ENCODE data around the gene UGT1A4.

The UGT1A4 gene

DNA sequence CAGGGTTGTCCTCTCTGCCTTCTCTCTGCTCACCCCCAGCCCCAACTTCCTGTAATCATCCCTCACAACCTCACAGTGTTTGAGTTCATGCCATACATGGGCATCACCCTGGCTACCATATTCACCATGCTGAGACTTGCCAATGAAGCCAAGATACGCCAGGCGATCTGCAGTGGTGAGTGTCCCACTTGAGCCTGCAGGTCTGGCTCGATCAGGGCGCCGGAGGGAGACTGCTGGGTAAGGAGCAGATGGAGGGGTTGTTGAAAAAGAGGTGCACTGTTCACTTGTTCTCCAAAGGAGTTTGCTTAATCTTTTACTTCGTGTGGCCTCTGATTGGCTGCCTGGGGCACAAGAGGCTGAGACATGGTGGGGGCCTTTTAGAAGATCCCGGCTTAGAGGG, 74.2 kb downstream of the UGT1A4 start:
- no peak for DNase-seq

GRCh38 chr2:233793465-233794127, 75.1 kb downstream of the UGT1A4 start:
- DNase-seq, result no peak

DNA sequence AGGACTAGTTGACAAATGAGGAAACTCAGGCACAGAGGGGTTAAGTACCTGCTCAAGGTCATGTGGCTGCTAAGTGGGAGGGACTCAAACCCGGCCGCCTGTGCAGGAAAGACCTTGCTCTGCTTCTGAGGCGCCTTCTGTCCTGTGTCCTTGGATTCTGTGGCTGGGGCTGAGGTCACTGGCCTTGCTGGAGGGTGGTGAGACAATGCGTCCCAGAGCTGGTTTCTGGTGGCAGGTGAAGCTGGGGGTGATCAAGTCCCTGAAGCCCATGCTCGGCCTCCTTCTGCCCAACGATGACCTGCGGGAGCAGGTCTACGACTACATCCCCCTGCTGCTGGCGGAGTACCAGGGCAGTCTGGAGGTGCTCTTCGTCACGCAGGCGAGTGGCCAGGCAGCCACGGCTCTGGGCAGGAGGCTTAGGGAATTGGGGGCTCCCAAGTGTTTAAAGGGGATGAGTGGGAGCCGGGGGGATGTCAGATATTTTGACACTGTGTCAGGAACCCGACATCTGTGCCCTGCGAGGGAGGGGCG, 75.7 kb downstream of the UGT1A4 start:
- DNase-seq, result no peak

DNA sequence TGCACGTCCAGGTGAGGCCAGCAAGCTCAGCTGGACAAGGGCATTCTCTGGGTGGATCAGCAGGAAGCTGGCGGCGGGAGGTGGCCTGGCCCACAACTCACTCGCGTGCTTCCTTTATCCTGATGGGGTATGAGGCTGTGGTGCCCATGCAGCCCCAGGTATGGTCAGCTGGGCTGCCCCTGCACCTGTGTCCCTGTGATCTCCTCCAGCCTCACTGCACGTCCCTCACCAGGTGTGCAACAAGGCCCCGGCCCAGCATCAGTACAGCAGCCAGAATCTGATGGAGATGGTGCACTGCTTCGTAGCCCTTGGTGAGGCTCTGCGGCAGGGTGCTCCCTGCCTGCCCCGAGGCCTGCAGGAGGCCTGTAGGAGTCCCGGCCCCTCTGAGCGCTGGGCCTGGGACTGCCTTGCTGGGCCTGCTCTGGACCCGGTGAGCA, 77.2 kb downstream of the UGT1A4 start:
- DNase-seq, result no peak

- DNase-seq, result no peak
These were observed 77.7 kb downstream of the UGT1A4 start for GRCh38 chr2:233796254-233796653.

- DNase-seq, result no peak
These were observed 80.0 kb downstream of the UGT1A4 start for GRCh38 chr2:233798335-233799086.

DNA sequence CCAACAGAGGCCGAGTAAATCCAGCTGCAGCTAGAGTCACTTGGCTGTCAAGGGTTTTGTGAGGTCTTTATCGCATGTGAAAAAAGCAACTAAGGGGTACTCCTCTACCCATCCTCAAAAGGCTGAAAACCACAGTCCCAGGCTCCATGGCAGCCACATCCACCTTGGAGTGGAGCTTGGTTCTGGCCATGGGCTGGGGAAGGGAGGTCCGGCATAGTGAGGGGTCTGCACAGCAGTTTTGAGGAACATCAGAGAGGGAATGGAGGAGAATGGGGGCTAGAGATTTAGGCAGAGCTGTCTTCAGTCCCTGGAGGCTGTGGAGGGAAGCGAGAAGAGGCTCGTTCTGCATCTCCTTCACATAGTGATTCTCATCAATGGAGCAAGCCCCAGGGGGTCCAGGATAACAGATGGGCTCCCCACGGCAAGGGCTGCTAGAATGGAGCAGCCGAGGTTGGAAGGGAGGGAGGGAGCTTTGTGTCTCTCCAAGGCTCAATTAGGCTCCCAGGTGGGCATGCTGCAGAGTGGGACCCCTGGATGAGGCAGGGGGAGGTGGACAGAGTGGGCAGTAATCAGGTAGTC, 80.6 kb downstream of the UGT1A4 start:
- no peak for DNase-seq

- DNase-seq, result no peak
These were observed 81.2 kb downstream of the UGT1A4 start for GRCh38 chr2:233799716-233800115.

- DNase-seq, result no peak
These were observed 81.7 kb downstream of the UGT1A4 start for GRCh38 chr2:233800208-233800607.

GRCh38 chr2:233801357-233802131, 83.0 kb downstream of the UGT1A4 start:
- no peak for DNase-seq

GRCh38 chr2:233802132-233802815, 83.7 kb downstream of the UGT1A4 start:
- DNase-seq, result no peak

GRCh38 chr2:233803292-233803911, 84.9 kb downstream of the UGT1A4 start:
- no peak for DNase-seq

- DNase-seq, result no peak
These were observed 85.5 kb downstream of the UGT1A4 start for GRCh38 chr2:233803994-233804393.

DNA sequence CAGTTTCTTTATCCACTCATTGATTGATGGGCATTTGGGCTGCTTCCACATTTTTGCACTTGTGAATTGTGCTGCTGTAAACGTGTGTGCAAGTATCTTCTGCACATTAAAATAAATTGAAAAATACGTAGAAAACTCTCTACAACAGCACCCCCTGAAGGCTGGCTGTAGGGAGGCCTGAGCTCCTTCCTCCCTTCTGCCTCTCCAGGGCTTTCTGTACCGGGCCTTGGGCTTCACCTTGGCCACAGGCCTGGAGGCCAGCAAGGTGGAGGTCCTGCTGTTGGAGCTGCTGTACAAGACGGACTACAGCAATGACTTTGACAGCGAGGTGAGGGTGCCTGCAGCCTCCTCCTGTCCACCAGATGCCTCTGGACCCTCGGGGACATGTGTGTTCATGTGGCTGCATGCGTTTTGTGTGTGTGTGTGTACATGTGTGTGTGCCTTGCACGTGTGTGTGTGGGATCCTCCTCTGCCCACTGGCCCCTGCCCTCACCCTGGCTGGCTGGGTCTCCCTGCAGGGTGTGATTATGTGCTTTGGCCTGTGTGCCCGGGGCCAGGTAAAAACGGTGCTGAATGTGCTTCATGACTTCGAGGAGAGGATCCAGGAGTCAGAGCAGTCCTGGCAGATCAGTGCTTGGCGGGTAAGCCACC, 88.8 kb downstream of the UGT1A4 start:
- DNase-seq, result no peak

GRCh38 chr2:233807966-233808935, 89.7 kb downstream of the UGT1A4 start:
- DNase-seq, result no peak

GRCh38 chr2:233810385-233810784, 91.8 kb downstream of the UGT1A4 start:
- no peak for DNase-seq

DNA sequence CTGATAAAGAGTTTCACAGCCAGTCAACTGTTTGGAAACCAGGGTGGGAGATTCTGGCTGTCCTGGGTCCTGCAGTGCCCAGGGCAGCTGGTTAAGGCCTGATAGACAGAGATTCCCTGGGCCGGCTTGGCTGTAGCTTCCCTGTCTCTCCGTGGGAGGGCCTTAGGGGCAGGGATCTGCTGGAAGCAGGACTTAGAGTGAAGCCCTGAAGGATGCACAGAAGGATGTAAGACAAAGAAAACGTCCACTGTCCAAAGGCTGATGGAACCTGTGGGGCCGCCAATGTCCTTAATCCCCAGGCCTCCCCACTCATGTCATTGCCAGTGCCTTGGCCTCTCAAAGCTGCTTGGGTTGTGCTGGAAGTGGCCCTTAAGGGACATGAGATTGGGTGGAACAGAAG, 92.6 kb downstream of the UGT1A4 start:
- no peak for DNase-seq

GRCh38 chr2:233811732-233812131, 93.2 kb downstream of the UGT1A4 start:
- no peak for DNase-seq

GRCh38 chr2:233813236-233814055, 94.9 kb downstream of the UGT1A4 start:
- DNase-seq, result no peak

All from activated CD4-positive, alpha-beta T cell treated with anti-CD3 and anti-CD28 coated beads, Interleukin-2, amount 50 U/mL, for 1 hour (primary cell).